SW 1271 (cell line): ENCODE results near the gene RFX1.
"Not testable (repeated sequence)": the region's sequence is repeated elsewhere in the genome, so short reads cannot be mapped to it uniquely, and the experiment has no call there.

Source experiments
- DNase-seq, 2 experiments: peaks; one replicate each; lab custom pipeline; 2025; lab: John Stamatoyannopoulos, UW

RFX1 gene

GRCh38 chr19:13979244-13979615 lies 26.9 kb downstream of the RFX1 start:
- no peak for DNase-seq

- DNase-seq = no peak
These were observed 27.5 kb downstream of the RFX1 start for GRCh38 chr19:13978351-13979243.

- DNase-seq = no peak
These were observed 28.3 kb downstream of the RFX1 start for GRCh38 chr19:13977803-13978202.

- DNase-seq = no peak
These were observed 29.7 kb downstream of the RFX1 start for GRCh38 chr19:13976446-13976845.

GRCh38 chr19:13975870-13976269 lies 30.2 kb downstream of the RFX1 start:
- DNase-seq = no peak

GRCh38 chr19:13974073-13974472 lies 32.0 kb downstream of the RFX1 start:
- DNase-seq = peak in 1 of 2 experiments; percentile 43

GRCh38 chr19:13973479-13973878 lies 32.6 kb downstream of the RFX1 start:
- DNase-seq = not testable (repeated sequence)

- DNase-seq = no peak
These were observed 33.6 kb downstream of the RFX1 start for GRCh38 chr19:13972368-13973155.

GRCh38 chr19:13971868-13972267 lies 34.3 kb downstream of the RFX1 start:
- not testable (repeated sequence) for DNase-seq

- no peak for DNase-seq
These were observed 36.2 kb downstream of the RFX1 start for GRCh38 chr19:13969897-13970296.

- no peak for DNase-seq
These were observed 37.1 kb downstream of the RFX1 start for GRCh38 chr19:13968999-13969398.

- no peak for DNase-seq
These were observed 37.7 kb downstream of the RFX1 start for GRCh38 chr19:13968383-13968935.

- not testable (repeated sequence) for DNase-seq
These were observed 38.9 kb downstream of the RFX1 start for GRCh38 chr19:13967206-13967605.

GRCh38 chr19:13966684-13967128 lies 39.4 kb downstream of the RFX1 start:
- no peak for DNase-seq

GRCh38 chr19:13965926-13966683 lies 40.0 kb downstream of the RFX1 start:
- no peak for DNase-seq

- no peak for DNase-seq
These were observed 40.7 kb downstream of the RFX1 start for GRCh38 chr19:13965377-13965896.

- no peak for DNase-seq
These were observed 41.3 kb downstream of the RFX1 start for GRCh38 chr19:13964776-13965175.

GRCh38 chr19:13963603-13964105 lies 42.5 kb downstream of the RFX1 start:
- no peak for DNase-seq

- no peak for DNase-seq
These were observed 43.2 kb downstream of the RFX1 start for GRCh38 chr19:13962699-13963602.
